Skeletal muscle cell (primary cell): ENCODE results near the gene SPNS3.

Source experiments
- DNase-seq: peaks from one replicate; pipeline ENCODE4 v3.0.0-alpha.2; 2010; ENCODE audit warnings: low read depth
- H3K4me3 ChIP-seq: 2 replicates; pipeline ENCODE4 v1.5.1; 2011; ENCODE audit warnings: low read depth, mild to moderate bottlenecking, control low read depth, low read length, moderate library complexity

Gene SPNS3

GRCh38 chr17:4460661-4461060 lies 26.9 kb downstream of the SPNS3 start:
- H3K4me3 ChIP-seq: no peak overlapping the region
- DNase-seq: no peak

- H3K4me3 ChIP-seq: no peak overlapping the region
- no peak for DNase-seq
These were observed 30.2 kb downstream of the SPNS3 start for GRCh38 chr17:4463818-4464476.

GRCh38 chr17:4465786-4466185 lies 32.0 kb downstream of the SPNS3 start:
- no peak for DNase-seq
- no peak overlapping the region for H3K4me3 ChIP-seq

- DNase-seq: no peak
- no peak overlapping the region for H3K4me3 ChIP-seq
These were observed 33.5 kb downstream of the SPNS3 start for GRCh38 chr17:4467287-4467686.

- no peak overlapping the region for H3K4me3 ChIP-seq
- no peak for DNase-seq
These were observed 35.8 kb downstream of the SPNS3 start for GRCh38 chr17:4469552-4469951.

GRCh38 chr17:4472286-4472685 lies 38.5 kb downstream of the SPNS3 start:
- DNase-seq: no peak
- H3K4me3 ChIP-seq: no peak overlapping the region

- no peak overlapping the region for H3K4me3 ChIP-seq
- no peak for DNase-seq
These were observed 40.4 kb downstream of the SPNS3 start for GRCh38 chr17:4474093-4474492.

GRCh38 chr17:4475001-4475400 lies 41.3 kb downstream of the SPNS3 start:
- no peak overlapping the region for H3K4me3 ChIP-seq
- DNase-seq: no peak

- no peak overlapping the region for H3K4me3 ChIP-seq
- no peak for DNase-seq
These were observed 41.7 kb downstream of the SPNS3 start for GRCh38 chr17:4475463-4475862.

GRCh38 chr17:4476017-4476416 lies 42.3 kb downstream of the SPNS3 start:
- H3K4me3 ChIP-seq: no peak overlapping the region
- DNase-seq: no peak

- no peak for DNase-seq
- no peak overlapping the region for H3K4me3 ChIP-seq
These were observed 42.9 kb downstream of the SPNS3 start for GRCh38 chr17:4476511-4477070.

GRCh38 chr17:4477255-4477791 lies 43.6 kb downstream of the SPNS3 start:
- DNase-seq: no peak
- H3K4me3 ChIP-seq: no peak overlapping the region

GRCh38 chr17:4478318-4478830 lies 44.6 kb downstream of the SPNS3 start:
- DNase-seq: no peak
- no peak overlapping the region for H3K4me3 ChIP-seq

- H3K4me3 ChIP-seq: no peak overlapping the region
- DNase-seq: no peak
These were observed 45.7 kb downstream of the SPNS3 start for GRCh38 chr17:4479340-4479981.

- H3K4me3 ChIP-seq: no peak overlapping the region
- DNase-seq: no peak
These were observed 46.4 kb downstream of the SPNS3 start for GRCh38 chr17:4479982-4480751.

- no peak overlapping the region for H3K4me3 ChIP-seq
- no peak for DNase-seq
These were observed 47.5 kb downstream of the SPNS3 start for GRCh38 chr17:4480929-4481898.

- H3K4me3 ChIP-seq: no peak overlapping the region
- DNase-seq: no peak
These were observed 48.7 kb downstream of the SPNS3 start for GRCh38 chr17:4482338-4483011.
